Transverse colon (tissue), 4 donors: ENCODE data around the gene TAPT1. TPM values are rescaled to one million over a fixed set of nuclear protein-coding genes. Genes with fewer than 3 reads are reported as not detected.
A peak's percentile ranks its signal among the peaks of the same experiment; 100 is the strongest.

Source experiments
- DNase-seq: peaks from one replicate; pipeline ENCODE4 v3.0.0-alpha.2; 2019
- H3K27ac ChIP-seq, 4 donors: fragments of 200-600 bp; sonication (generic); 2 replicates each; pipeline ENCODE4 v1.5.1; 2016 to 2018; ENCODE audit warnings: inconsistent platforms in 4 of 4
- H3K27me3 ChIP-seq: fragments of 200-600 bp; sonication (generic); 2 replicates; pipeline ENCODE4 v1.5.1; 2017; ENCODE audit warnings: inconsistent platforms
- H3K36me3 ChIP-seq, 4 donors: fragments of 200-600 bp; sonication (generic); 2 replicates each; pipeline ENCODE4 v1.5.1; 2017 to 2019; ENCODE audit warnings: inconsistent platforms in 4 of 4
- H3K4me1 ChIP-seq, 4 donors: fragments of 200-600 bp; sonication (generic); 2 replicates each; pipeline ENCODE4 v1.5.1; 2017 to 2020; ENCODE audit warnings: inconsistent platforms in 4 of 4
- H3K4me3 ChIP-seq, 4 donors: fragments of 200-600 bp; sonication (generic); 1 replicate in 1 of 4; 2 replicates in 3 of 4; pipeline versions ENCODE4 v1.5.1 to v1.6.1; 2017 to 2019; ENCODE audit warnings: inconsistent platforms in 4 of 4
- H3K9me3 ChIP-seq, 2 donors: fragments of 200-600 bp; sonication (generic); 2 replicates each; pipeline ENCODE4 v1.5.1; 2017 to 2019; ENCODE audit warnings: inconsistent platforms in 2 of 2
- EP300 ChIP-seq: sonication (generic); formaldehyde crosslinking; IDR thresholded peaks from one replicate; pipeline ENCODE4 v1.6.1; 2017; ENCODE audit warnings: antibody characterized with exemption, low read depth
- POLR2A ChIP-seq: fragments of 450-650 bp; IDR thresholded peaks from one replicate; pipeline ENCODE4 v1.6.1; 2016; ENCODE audit warnings: antibody characterized with exemption, mild to moderate bottlenecking, moderate library complexity
- POLR2AphosphoS5 ChIP-seq, 3 donors: sonication (generic); formaldehyde crosslinking; IDR thresholded peaks; one replicate each; pipeline ENCODE4 v1.6.1; 2016; ENCODE audit warnings: antibody characterized with exemption in 3 of 3
- WGBS, 2 donors: methylation state at CpG; one replicate each; pipeline ENCODE4 v1.1.5; 2018; ENCODE audit warnings: low coverage in 1 of 2; 5-methylcytosine and 5-hydroxymethylcytosine counted together
- in situ Hi-C, 4 donors: fragments of 200-750 bp; cut with MboI; loops; one replicate each; pipeline versions ENCODE4 v1.15.0 to v1.15.1; 2017; ENCODE audit warnings: low sequenced_read_pairs in 3 of 4, low pct_ligation_motif_present in 1 of 4, low pct_unique_long_range_greater_than_20kb in 1 of 4
- intact Hi-C: fragments of 100-400 bp; cut with DNase I; formaldehyde crosslinking; loops from one replicate; pipeline ENCODE4 v1.15.1; 2023; ENCODE audit warnings: low total_unique reads
- total RNA-seq, 4 donors: library from RNA; depleted of rRNA; stranded (reverse); fragments of >200 nt; gene quantifications; one replicate each; pipeline ENCODE4 v1.1.0, GENCODE V29; 2016
- TF ChIP-seq, protein P1 (sequence below), 5 experiments: fragments of 200-600 bp in 3 of 5; fragments of 450-650 bp in 2 of 5; sonication (generic) in 3 of 5; IDR thresholded peaks; 1 replicate in 2 of 5; 2 replicates in 3 of 5; pipeline ENCODE4 v1.5.1; 2016 to 2017; ENCODE audit warnings: antibody characterized with exemption in 5 of 5, inconsistent platforms in 3 of 5, mild to moderate bottlenecking in 2 of 5, moderate library complexity in 1 of 5

The TAPT1 gene
- total RNA-seq, 4 donors from 2014 or later = 21.5 to 54.6 (median 29.8) TPM

DNA sequence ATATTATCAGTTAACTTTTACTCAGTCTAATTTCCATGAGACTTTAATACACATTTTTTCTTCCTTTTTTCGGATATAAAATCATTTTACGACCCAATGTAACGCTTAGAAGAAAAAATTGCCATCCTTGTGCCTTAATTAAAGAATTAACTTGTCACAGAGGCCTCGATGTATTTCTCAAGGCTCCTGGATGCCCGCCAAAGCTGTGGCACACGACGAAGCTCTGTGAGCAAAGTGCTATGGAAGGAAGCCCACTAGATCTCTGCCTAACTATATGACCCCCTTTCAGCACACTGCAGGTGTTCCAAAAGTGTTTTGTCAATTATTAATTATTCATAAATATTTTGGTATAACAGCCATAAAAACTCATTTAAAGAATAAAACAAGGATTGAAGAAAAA, 54.4 kb downstream of the TAPT1 start:
- Histone ChIP-seq H3K4me3 (no peak overlapping the region), H3K27ac (no peak overlapping the region), H3K27me3 (no peaks in the 10 kb centered on the region), H3K4me1 (peaks cover 0 to 11% (median 0%) of the 10 kb centered on the region in 4 donors), H3K36me3 (peaks cover 0 to 22% (median 4%) of the 10 kb centered on the region in 4 donors), H3K9me3 (no peaks in the 10 kb centered on the region)
- TF ChIP-seq POLR2AphosphoS5 (IDR thresholded peaks at IDR 0.05) (no peak), POLR2A (no peak), EP300 (no peak)
- TF ChIP-seq, protein P1, sequence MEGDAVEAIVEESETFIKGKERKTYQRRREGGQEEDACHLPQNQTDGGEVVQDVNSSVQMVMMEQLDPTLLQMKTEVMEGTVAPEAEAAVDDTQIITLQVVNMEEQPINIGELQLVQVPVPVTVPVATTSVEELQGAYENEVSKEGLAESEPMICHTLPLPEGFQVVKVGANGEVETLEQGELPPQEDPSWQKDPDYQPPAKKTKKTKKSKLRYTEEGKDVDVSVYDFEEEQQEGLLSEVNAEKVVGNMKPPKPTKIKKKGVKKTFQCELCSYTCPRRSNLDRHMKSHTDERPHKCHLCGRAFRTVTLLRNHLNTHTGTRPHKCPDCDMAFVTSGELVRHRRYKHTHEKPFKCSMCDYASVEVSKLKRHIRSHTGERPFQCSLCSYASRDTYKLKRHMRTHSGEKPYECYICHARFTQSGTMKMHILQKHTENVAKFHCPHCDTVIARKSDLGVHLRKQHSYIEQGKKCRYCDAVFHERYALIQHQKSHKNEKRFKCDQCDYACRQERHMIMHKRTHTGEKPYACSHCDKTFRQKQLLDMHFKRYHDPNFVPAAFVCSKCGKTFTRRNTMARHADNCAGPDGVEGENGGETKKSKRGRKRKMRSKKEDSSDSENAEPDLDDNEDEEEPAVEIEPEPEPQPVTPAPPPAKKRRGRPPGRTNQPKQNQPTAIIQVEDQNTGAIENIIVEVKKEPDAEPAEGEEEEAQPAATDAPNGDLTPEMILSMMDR (IDR thresholded peaks at IDR 0.05) = no peak
- WGBS, 2 donors = 85 to 88% methylated on average over 7 of the region's 7 CpGs
- intact Hi-C loops = no loop called here
- in situ Hi-C loops = no loop called here
- no peak for DNase-seq

DNA sequence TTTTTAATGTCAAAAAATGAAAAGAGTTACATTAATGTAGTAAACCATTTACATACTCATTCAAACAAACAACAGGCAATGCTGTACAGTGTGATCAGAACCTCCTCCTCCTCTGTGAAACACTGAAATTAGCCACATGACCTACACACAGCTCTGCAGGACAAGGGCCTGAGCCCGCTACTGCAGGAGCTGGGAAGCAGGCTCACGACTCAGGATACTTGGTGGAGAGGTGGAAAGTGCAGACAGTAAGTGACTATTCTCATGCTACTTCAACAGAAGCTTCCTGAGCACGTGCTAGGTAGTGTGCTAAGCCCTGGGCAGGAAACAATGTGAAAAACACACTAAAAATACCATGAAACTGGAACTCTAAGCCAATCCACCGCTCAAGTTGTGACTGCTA, 56.8 kb downstream of the TAPT1 start:
- TF ChIP-seq EP300 (no peak), POLR2A (no peak), POLR2AphosphoS5 (IDR thresholded peaks at IDR 0.05) (no peak)
- TF ChIP-seq, protein P1 (IDR thresholded peaks at IDR 0.05) = no peak
- H3K9me3 ChIP-seq = no peaks in the 10 kb centered on the region
- in situ Hi-C loops = no loop called here
- H3K4me3 ChIP-seq = no peak overlapping the region
- 50 to 93% methylated on average over 2 to 4 of the region's 4 CpGs for WGBS, 2 donors
- no peak overlapping the region for H3K27ac ChIP-seq
- no peak for DNase-seq
- intact Hi-C loops = no loop called here
- H3K4me1 ChIP-seq = peaks cover 0 to 11% (median 0%) of the 10 kb centered on the region in 4 donors
- H3K27me3 ChIP-seq = no peaks in the 10 kb centered on the region
- peaks cover 0 to 35% (median 10%) of the 10 kb centered on the region in 4 donors for H3K36me3 ChIP-seq

DNA sequence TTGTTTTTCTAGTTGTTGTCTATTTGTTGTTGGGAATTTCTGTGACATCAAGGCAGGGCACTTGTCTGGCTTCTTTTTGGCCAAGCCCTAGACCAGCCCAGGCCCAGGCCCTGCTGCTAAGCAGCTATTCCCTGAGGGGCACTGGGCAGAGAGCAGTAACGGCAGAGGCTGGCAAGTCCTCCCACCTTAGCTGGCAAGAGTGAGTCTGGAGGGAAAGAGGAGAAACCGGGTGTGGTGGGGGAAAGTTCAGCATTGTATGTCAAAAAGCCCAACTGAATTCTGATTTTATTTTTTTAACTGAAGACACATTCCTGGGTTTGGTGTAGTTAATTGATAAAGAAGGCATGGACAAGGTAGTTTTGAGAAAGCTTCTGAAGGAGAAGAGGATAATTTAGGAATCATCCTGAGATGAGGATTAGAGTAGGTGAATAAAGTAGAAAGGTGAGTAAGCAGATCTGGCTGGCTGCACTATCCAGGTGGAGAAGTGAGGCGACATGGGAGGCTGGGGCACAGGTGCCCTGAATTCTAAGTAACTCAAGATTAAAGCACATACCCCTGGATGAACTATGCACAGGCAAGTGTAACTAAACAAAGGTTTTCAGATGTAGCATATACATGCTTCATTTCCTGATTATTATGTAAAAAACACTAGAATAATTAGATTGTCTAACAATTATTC, 57.4 kb downstream of the TAPT1 start:
- H3K4me3 ChIP-seq = no peak overlapping the region
- DNase-seq = peak; percentile 29
- peaks cover 0 to 11% (median 0%) of the 10 kb centered on the region in 4 donors for H3K4me1 ChIP-seq
- intact Hi-C loops = no loop called here
- in situ Hi-C loops = no loop called here
- WGBS, 2 donors = 50 to 90% methylated on average over 1 to 3 of the region's 3 CpGs
- no peaks in the 10 kb centered on the region for H3K27me3 ChIP-seq
- peak overlapping the region in 3 of 4 donors; percentile 22 to 36 (median 35) for H3K27ac ChIP-seq
- no peaks in the 10 kb centered on the region for H3K9me3 ChIP-seq
- TF ChIP-seq, protein P1 (IDR thresholded peaks at IDR 0.05) = no peak
- TF ChIP-seq POLR2A (no peak), EP300 (no peak), POLR2AphosphoS5 (IDR thresholded peaks at IDR 0.05) (no peak)
- peaks cover 0 to 34% (median 9%) of the 10 kb centered on the region in 4 donors for H3K36me3 ChIP-seq

DNA sequence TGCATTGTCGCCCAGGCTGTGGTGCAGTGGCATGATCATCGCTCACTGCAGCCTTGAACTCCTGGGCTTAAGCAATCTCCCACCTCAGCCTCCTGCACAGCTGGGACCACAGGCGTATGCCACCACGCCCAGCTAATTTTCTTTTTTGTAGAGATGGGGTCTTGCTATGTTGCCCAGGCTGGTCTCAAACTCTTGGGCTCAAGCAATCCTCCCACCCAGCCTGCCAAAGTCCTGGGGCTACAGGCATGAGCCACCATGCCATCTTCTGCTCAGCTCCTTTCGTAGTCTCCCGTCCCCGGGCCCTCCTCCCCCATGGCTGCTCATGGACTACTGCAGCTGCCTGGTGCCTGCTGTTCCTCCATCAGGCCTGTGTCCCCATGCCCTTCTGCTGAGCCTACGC, 58.1 kb downstream of the TAPT1 start:
- peaks cover 0 to 32% (median 9%) of the 10 kb centered on the region in 4 donors for H3K36me3 ChIP-seq

More for the DNA sequence above, 58.1 kb downstream of the TAPT1 start:
- no peak for DNase-seq
- Histone ChIP-seq H3K27ac (peak overlapping the region in 3 of 4 donors; percentile 22 to 36 (median 35)), H3K4me3 (no peak overlapping the region), H3K9me3 (no peaks in the 10 kb centered on the region), H3K4me1 (peaks cover 0 to 11% (median 0%) of the 10 kb centered on the region in 4 donors), H3K27me3 (no peaks in the 10 kb centered on the region)
- intact Hi-C loops (no loop called here), in situ Hi-C loops (no loop called here)
- 97 to 98% methylated on average over 8 of the region's 8 CpGs for WGBS, 2 donors
- TF ChIP-seq, protein P1 (IDR thresholded peaks at IDR 0.05) = no peak
- TF ChIP-seq POLR2A (no peak), POLR2AphosphoS5 (IDR thresholded peaks at IDR 0.05) (no peak), EP300 (no peak)
